Measurements from ENCODE around the gene SLC12A5. TPM values are rescaled to one million over a fixed set of nuclear protein-coding genes. Genes with fewer than 3 reads are reported as not detected.

The SLC12A5 gene
- total RNA-seq, 1 donor from 2014 or later = 0.77 TPM

DNA sequence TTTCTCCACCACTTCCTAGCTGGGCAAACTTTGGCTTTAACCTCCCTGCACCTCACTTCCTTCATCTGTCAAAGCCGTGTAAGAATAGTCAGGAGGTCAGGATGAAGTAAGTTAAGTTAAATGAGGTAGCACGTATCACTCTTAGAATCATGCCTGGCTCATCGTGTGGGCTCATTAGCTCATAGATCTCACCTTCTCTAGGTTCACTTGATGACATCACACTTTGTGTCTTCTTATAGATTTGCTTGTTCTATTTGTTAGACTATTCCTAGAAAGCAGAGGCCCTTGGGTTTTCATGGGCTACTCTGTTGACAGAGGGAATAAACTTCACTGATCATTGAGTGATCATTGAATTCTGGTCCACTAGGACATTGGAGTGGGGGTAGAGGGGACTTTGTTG, 72.9 kb downstream of the SLC12A5 start:
- H3K9me3 ChIP-seq (ENCODE audit: low read depth) = no peaks in the 10 kb centered on the region
- H3F3A ChIP-seq (ENCODE audit: low read depth) = no peaks in the 10 kb centered on the region
- no peaks in the 10 kb centered on the region for H3K79me2 ChIP-seq (ENCODE audit: low read depth)
- no peak overlapping the region for H3K27ac Mint-ChIP-seq
- H3K4me1 ChIP-seq = no peaks in the 10 kb centered on the region
- TF ChIP-seq EZH2 (IDR thresholded peaks at IDR 0.05) (no peak), EZH2phosphoT487 (IDR thresholded peaks at IDR 0.05) (no peak), CTCF (IDR thresholded peaks at IDR 0.05) (no peak)
- no peak for DNase-seq (ENCODE audit: low spot score)
- H3K4me3 ChIP-seq = no peak overlapping the region
- no peak overlapping the region for H2AFZ ChIP-seq (replicated peaks)
- H3K9me3 Mint-ChIP-seq = peaks cover 7% of the 10 kb centered on the region
- H3K36me3 Mint-ChIP-seq = no peaks in the 10 kb centered on the region
- no peaks in the 10 kb centered on the region for H3K36me3 ChIP-seq
- H4K20me1 ChIP-seq (ENCODE audit: low read depth) = no peaks in the 10 kb centered on the region
- no peak overlapping the region for H3K4me2 ChIP-seq
- H3K27me3 Mint-ChIP-seq (ENCODE audit: insufficient read depth, low read depth) = peaks cover 6% of the 10 kb centered on the region
- H3K27ac ChIP-seq = no peak overlapping the region
- no peaks in the 10 kb centered on the region for H3K4me1 Mint-ChIP-seq
- H3K9ac ChIP-seq = no peak overlapping the region
- peaks cover 65% of the 10 kb centered on the region for H3K27me3 ChIP-seq
- no peak overlapping the region for H3K4me3 Mint-ChIP-seq

DNA sequence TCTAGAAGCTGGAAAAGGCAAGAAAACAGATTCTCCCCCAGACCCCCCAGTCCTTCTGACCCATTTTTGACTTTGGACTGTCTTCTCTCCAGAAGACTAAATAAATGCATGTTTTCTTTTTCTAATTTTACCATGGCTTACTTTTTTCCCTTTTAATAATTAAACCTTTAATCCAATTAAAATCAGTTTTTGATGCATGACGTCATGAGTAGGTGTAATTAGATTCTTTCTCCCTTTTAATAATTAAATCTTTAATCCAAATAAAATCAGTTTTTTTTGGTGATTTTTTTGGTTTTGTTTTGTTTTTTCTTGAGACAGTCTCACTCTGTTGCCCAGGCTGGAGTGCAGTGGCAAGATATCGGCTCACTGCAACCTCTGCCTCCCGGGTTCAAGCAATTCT, 73.9 kb downstream of the SLC12A5 start:
- no peak overlapping the region for H2AFZ ChIP-seq (replicated peaks)
- no peaks in the 10 kb centered on the region for H3F3A ChIP-seq (ENCODE audit: low read depth)
- no peaks in the 10 kb centered on the region for H3K9me3 ChIP-seq (ENCODE audit: low read depth)
- H3K36me3 ChIP-seq = no peaks in the 10 kb centered on the region
- no peaks in the 10 kb centered on the region for H3K4me1 Mint-ChIP-seq
- H4K20me1 ChIP-seq (ENCODE audit: low read depth) = no peaks in the 10 kb centered on the region
- no peak for DNase-seq (ENCODE audit: low spot score)
- H3K27ac Mint-ChIP-seq = no peak overlapping the region
- no peak overlapping the region for H3K9ac ChIP-seq
- H3K4me1 ChIP-seq = no peaks in the 10 kb centered on the region
- TF ChIP-seq EZH2phosphoT487 (IDR thresholded peaks at IDR 0.05) (no peak), EZH2 (IDR thresholded peaks at IDR 0.05) (no peak), CTCF (IDR thresholded peaks at IDR 0.05) (no peak)
- H3K27me3 Mint-ChIP-seq (ENCODE audit: insufficient read depth, low read depth) = peaks cover 6% of the 10 kb centered on the region
- no peak overlapping the region for H3K4me3 ChIP-seq
- no peak overlapping the region for H3K4me2 ChIP-seq
- H3K4me3 Mint-ChIP-seq = no peak overlapping the region
- H3K36me3 Mint-ChIP-seq = no peaks in the 10 kb centered on the region
- H3K9me3 Mint-ChIP-seq = peaks cover 7% of the 10 kb centered on the region
- peaks cover 66% of the 10 kb centered on the region for H3K27me3 ChIP-seq
- H3K79me2 ChIP-seq (ENCODE audit: low read depth) = no peaks in the 10 kb centered on the region
- no peak overlapping the region for H3K27ac ChIP-seq

DNA sequence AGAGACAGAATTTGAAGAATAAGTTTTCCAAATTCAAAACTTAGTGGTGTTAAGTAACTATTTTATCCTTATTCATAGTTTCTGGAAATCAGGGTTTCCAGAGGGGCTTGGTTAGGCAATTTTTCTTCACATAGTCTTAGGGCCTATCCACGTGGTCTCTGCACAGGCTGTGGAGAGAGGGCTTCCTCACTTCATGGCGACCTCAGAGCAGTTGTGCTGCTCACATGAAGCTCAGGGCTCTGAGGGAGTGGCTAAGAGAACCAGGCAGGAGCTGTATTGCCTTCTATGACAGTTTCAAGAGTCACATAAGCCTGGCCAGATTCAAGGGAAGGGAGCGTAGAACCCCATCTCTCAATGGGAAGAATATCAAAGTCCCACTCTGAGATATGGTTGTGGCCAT, 75.2 kb downstream of the SLC12A5 start:
- Histone ChIP-seq H2AFZ (replicated peaks) (no peak overlapping the region), H3K9ac (no peak overlapping the region), H3K36me3 (no peaks in the 10 kb centered on the region), H3F3A (ENCODE audit: low read depth) (no peaks in the 10 kb centered on the region), H3K4me3 (no peak overlapping the region), H3K4me2 (no peak overlapping the region), H3K4me1 (no peaks in the 10 kb centered on the region), H4K20me1 (ENCODE audit: low read depth) (no peaks in the 10 kb centered on the region), H3K79me2 (ENCODE audit: low read depth) (no peaks in the 10 kb centered on the region), H3K27me3 (peaks cover 66% of the 10 kb centered on the region), H3K9me3 (ENCODE audit: low read depth) (no peaks in the 10 kb centered on the region), H3K27ac (no peak overlapping the region)
- TF ChIP-seq EZH2 (IDR thresholded peaks at IDR 0.05) (no peak), CTCF (IDR thresholded peaks at IDR 0.05) (no peak), EZH2phosphoT487 (IDR thresholded peaks at IDR 0.05) (no peak)
- H3K4me1 Mint-ChIP-seq = no peaks in the 10 kb centered on the region
- H3K27me3 Mint-ChIP-seq (ENCODE audit: insufficient read depth, low read depth) = peaks cover 8% of the 10 kb centered on the region
- DNase-seq (ENCODE audit: low spot score) = no peak
- H3K36me3 Mint-ChIP-seq = no peaks in the 10 kb centered on the region
- H3K4me3 Mint-ChIP-seq = no peak overlapping the region
- no peak overlapping the region for H3K27ac Mint-ChIP-seq
- H3K9me3 Mint-ChIP-seq = peaks cover 7% of the 10 kb centered on the region

All from neural progenitor cell (in vitro differentiated cells).